HCEC 1CT (cell line): Measurements from ENCODE around the gene MCF2L.

ENCODE experiments used
- DNase-seq: peaks from one replicate; pipeline ENCODE4 v3.0.0-alpha.2; 2017

MCF2L gene

GRCh38 chr13:113040031-113040430 is 71.0 kb downstream of the MCF2L start:
- DNase-seq = no peak

- no peak for DNase-seq
Measured at GRCh38 chr13:113040597-113041292, 71.7 kb downstream of the MCF2L start.

GRCh38 chr13:113041293-113041690 is 72.3 kb downstream of the MCF2L start:
- no peak for DNase-seq

DNA sequence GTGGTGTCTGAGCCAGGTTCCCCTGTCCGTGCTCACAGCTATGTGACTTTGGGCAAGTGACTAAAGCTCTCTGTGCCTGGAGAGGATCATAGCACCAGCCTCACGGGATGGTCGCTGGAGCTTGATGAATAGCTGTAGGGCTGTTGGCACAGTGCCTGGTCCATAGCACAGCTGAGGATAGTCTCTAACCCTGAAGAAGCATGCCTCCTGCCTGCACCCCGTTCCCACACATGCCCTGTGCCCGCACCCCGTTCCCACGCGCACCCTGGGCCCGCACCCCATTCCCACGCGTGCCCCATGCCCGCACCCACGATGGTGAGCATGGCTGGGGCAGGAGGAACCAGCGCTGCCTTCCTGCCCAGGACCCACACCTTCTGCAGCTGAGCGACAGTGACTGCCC is 72.9 kb downstream of the MCF2L start:
- no peak for DNase-seq

- DNase-seq = no peak
Measured at GRCh38 chr13:113042456-113042855, 73.4 kb downstream of the MCF2L start.

DNA sequence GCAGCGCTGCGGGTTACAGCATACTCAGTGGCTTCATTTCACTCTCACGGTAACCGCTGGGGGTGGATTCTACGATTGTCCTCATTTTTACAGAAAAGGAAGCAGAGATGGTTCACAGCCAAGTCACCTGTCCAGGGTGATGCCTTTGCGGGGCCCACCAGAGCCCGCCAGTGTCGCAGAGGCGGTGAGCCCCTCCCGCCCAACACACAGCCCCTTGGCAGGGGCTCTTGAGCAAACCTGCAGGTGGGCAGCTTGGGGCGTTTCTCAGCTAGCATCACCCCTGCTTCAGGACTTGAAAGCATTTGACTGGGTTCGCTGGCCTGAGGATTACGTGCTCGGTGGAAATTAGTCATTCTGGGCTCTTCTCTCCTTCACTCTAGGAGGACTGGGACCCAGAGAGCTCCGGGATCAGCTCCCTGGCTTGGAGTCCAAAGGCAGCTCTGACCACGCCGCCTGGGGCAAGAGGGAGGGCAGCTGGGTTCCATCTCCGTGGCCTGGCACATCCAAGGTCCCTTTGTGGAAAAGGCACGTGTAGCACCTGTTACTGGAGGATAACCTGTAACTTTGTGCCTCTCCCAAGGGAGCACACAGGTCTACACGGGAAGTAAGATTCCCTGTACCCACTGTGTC is 74.1 kb downstream of the MCF2L start:
- DNase-seq = no peak

DNA sequence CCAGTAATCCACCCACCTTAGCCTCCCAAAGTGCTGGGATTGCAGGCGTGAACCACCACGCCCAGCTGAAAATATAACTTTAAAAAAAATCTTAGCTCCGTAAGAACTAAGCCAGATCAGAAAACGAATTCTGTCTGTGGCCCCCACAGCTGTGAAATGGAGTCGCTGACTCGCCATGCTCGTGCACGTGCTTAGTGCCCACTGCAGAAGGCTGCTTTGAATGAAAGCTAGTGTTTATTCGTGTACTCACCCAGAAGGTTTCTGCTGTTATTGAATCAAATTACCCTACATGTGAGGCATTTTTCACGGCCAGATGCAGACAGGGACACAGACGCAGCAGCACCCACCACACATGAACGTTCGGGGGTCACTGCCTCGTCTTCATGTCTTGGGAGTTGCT is 74.9 kb downstream of the MCF2L start:
- DNase-seq = no peak

- DNase-seq = no peak
Measured at GRCh38 chr13:113044391-113045114, 75.5 kb downstream of the MCF2L start.

DNA sequence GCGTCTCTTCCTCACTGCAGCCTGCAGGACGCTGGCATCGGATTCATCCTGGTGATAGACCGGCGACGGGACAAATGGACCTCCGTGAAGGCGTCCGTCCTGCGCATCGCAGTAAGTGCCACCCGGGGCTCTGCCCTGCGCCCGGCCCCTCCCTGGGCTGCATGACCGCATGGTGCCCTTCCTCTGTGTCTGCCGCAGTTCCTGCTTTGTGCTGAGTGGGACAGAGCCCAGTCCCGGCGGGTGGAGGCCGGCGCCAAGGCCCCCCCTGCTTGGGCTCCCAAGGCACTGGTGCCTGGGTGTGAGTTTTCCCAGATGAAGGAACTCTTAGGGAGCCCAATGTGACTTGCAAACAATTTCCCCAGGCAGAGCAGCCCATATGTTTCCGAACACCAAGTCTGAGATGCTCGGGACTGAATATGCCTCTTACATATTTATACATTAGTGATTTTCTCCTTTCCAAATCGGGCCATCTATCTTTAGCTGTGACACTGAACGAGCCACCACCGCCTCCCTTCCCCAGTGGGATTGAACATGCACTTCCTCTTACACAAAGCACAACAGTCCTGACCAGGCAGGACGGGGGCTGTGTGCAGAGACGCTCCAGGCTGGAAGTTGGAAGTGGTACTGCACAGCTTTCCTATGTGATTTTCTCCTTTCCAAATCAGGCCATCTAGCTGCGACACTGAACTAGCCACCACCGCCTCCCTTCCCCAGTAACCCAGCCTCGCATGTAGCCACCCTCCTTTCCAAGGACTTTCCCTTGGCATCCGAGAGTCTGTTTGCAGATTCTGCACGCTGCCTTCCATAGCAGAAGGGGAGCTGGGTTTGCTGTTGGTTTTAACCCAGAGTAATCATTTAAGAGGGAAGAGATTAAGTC is 76.5 kb downstream of the MCF2L start:
- DNase-seq = no peak

DNA sequence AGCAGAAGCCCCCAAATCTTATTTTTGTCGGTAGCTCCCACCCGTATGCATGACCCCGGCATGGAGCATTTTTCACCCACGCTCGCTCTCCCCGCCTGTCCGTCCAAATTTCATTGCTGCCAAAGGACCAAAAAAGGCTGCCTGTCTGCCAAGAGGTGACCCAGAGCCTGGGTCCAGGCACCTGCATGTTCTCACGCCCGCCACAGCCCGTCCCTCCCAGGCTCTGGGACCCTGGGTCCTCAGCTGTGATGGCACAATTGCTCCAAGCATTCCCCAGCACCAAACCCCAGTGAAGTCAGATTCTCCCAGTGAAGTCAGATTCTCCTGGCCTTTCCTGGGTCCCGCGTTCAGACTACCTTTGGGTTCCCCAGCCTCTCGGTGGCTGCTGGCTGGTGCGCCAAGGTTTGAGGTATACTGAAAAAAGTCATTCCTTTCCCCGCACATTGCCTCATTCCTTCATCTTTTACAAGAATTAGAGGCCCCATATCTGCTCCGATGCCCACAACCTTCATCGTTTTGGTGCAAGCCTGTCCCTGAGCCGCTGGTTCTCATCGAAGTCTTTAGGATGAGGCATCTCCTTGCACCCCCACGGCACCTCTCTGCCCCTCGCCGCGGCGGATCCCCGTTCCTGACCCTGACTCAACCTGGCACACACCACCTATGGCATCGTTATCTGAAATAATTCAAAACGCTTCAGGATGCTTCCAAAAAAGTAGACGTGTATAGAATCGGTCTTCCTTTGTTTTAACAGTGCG is 77.3 kb downstream of the MCF2L start:
- no peak for DNase-seq

DNA sequence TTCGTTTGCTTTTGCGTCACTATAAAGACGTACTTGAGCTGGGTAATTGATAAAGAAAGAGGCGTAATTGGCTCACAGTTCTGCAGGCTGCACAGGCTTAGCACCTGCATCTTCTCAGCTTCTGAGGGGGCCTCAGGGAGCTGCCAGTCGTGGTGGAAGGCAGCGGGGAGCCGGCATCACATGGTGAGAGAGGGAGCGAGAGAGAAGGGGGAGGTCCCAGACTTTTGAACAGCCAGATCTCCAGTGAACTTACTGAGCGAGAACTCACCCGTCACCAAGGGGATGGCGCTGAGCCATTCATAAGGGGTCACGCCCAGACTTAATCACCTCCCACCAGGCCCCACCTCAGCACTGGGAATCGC is 77.8 kb downstream of the MCF2L start:
- DNase-seq = no peak

DNA sequence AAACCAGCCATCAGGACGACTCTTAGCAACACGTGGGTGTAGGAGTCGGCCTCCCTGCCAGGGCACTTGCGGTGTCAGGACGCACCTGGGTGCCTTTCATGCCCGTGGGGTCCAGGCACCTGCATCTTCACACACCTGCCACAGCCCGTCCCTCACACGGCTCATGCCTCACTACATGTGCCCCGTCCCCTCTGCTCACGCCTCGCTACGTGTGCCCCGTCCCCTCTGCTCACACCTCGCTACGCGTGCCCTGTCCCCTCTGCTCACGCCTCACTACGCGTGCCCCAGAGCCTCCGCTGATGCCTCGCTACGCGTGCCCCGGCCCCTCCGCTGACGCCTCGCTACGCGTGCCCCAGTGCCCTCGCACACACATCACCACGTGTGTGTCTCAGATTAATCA is 78.6 kb downstream of the MCF2L start:
- no peak for DNase-seq

DNA sequence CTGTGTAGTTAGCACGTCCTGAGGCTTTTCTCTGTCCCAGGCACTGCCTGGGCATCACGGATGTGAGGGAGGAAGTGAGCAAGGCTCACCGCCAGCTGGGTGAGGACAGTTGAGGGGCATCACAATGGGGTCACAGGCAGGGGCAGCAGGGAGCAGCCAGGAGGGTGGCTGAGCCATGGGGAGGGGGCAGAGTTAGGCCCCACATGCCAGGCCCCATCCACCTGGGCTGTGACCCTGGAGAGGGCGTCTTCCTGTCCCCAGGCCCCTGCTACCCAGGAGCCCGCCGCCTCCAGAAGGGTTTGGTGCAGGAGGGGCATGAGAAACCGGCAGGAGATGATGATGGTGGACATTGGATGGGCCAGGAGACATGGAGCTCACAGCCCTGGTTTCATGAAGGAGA is 79.8 kb downstream of the MCF2L start:
- DNase-seq = no peak

- no peak for DNase-seq
Measured at GRCh38 chr13:113049521-113049941, 80.5 kb downstream of the MCF2L start.

- DNase-seq = no peak
Measured at GRCh38 chr13:113049981-113050380, 81.0 kb downstream of the MCF2L start.

GRCh38 chr13:113050734-113051431 is 81.9 kb downstream of the MCF2L start:
- DNase-seq = no peak

DNA sequence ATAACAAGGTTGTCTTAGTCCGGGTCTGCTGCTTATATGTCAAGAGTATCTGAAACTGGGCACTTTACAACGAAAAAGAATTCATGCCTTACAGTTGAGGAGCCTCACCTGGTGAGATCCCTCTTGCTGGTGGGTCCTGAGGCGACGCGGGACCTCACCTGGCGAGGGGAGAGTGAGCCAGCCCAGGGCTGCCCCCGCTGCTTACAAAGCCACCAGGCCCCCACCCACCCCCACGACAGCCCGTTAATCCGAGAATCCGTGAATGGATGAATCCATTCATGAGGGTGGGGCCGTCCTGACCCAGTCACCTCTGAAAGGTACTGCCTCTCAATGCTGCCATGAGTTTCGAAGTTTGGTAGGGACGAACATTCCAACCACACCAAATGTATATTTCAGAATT is 82.6 kb downstream of the MCF2L start:
- DNase-seq = no peak

DNA sequence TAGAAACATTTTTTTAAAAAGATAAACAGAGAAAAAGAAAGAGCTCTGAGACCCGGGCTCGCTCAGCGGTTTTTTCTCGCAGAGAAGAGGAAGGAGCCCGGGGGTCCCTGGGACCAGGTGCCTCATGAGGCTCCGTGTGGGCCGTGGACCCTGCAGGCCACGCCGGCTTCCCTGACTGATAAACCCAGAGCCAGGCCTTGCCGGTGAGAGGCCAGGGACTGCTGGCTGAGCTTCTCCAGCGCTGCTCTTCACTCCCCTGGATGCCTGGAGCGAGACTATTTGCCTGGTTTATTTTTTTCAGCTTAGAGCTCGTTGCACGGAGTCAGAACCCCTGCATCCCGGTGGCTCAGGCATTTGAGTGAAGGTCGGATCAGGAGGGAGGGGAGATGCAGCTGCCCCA is 83.2 kb downstream of the MCF2L start:
- DNase-seq = no peak

DNA sequence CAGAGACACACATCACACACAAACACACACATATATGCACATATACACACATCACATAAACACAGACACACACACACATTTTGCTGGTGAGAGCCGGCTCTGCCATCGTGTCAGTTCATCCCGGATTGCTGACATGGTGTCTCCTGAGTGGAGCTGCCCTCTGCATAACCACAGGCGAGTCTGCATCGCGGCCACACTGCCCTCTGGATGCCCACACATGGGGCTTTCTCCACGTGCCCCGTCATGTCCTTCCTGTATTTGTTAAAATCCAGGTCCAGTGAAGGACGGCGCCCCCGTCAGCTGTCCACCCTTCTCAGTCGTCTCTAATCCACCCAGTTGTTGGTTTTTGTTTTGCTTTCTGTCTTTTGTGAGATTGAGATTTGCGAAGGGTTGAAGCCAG is 84.0 kb downstream of the MCF2L start:
- no peak for DNase-seq

GRCh38 chr13:113053376-113053775 is 84.4 kb downstream of the MCF2L start:
- no peak for DNase-seq

DNA sequence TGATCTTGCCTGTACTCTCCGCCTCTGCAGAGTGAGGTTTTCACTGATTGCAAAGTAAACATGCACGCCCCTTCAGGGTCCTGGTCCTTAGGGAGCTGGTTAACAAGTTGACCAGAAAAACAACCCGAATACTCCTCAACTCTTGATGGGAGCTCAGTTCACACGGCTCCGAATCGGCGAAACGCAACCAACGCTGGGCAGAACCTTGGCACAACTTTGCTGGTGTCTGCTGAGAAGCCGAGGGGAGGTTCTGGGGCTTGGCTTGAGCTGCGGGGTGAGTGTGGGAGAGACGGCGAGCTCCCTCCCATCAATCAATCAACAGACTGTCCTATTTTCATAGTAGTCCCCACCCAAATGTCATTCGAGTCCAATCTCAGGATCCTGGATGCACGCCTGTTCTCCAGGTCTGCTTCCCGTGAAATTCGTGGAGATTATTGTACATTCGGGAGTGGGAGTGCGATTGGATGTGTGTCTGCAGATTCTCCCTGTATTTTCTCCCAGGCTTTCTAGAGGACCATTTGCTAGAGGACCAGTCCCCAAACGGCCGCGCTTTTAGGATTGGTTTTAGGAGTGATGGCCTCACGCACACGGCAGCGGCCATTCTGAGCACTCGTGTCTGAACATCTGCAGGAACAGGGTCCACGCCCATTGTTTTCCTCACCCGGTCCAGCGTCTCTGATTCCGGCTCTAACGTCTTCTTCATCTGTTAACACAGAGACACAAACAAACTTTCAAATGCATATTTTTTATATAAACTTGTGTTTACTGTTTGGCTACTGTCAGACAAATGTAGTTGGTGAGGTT is 85.0 kb downstream of the MCF2L start:
- no peak for DNase-seq
